HCT116 (cell line): ENCODE data around the gene PCSK9. TPM values are rescaled to one million over a fixed set of nuclear protein-coding genes. Genes with fewer than 3 reads are reported as not detected.

Source experiments
- ATAC-seq: fragments of 200-7000 bp; cut with Tn5 transposase; 2 replicates; pipeline ENCODE4 v1.9.1; 2020; ENCODE audit warnings: mild to moderate bottlenecking, moderate library complexity
- BruUV-seq: library from RNA; stranded (reverse); fragments of 400-500 nt; replicated peaks from 2 replicates; lab custom pipeline; 2021; lab: Mats Ljungman, UMichigan
- CTCF ChIA-PET: fragments of 300-600 bp; sonication (Branson Sonifier 250); formaldehyde crosslinking; loops from one replicate; lab custom pipeline; 2021; ENCODE audit warnings: antibody characterized with exemption; lab: Charles Lee
- POLR2A ChIA-PET: fragments of 300-600, 350-600 bp; sonication (Branson Sonifier 250); formaldehyde crosslinking; loops from one replicate; lab custom pipeline; 2021; ENCODE audit warnings: antibody characterized with exemption; lab: Charles Lee
- RAD21 ChIA-PET, 2 experiments: fragments of 300-600 bp; sonication (Branson Sonifier 250); formaldehyde crosslinking; loops; one replicate each; lab custom pipeline; 2023; ENCODE audit warnings: low total read pairs in 2 of 2; ENCODE audit not compliant: uncharacterized antibody in 2 of 2, unreplicated experiment in 2 of 2, low non-redundant PET in 1 of 2; lab: Charles Lee
- DNase-seq: peaks from one replicate; pipeline ENCODE4 v3.0.0-alpha.2; 2010; ENCODE audit warnings: low read depth, low spot score
- H2AFZ ChIP-seq: fragments of 200-600 bp; shearing (Covaris generic), sonication (generic); 2 replicates; pipeline ENCODE4 v1.6.1; 2017; ENCODE audit warnings: low read depth, mixed run types, mixed read lengths, antibody characterized with exemption, low read length; ENCODE audit not compliant: poor library complexity, severe bottlenecking
- H3K27ac ChIP-seq: 2 replicates; pipeline ENCODE4 v1.5.1; 2012; ENCODE audit warnings: low read depth, low read length
- H3K27me3 ChIP-seq: fragments of 200-600 bp; sonication (generic); 2 replicates; pipeline ENCODE4 v1.6.1; 2016; ENCODE audit warnings: mixed run types, low read length, mixed read lengths; ENCODE audit not compliant: insufficient read depth
- H3K36me3 ChIP-seq, 2 experiments: fragments of 200-500 bp in 1 of 2; fragments of 200-600 bp in 1 of 2; sonication (Bioruptor generic) in 1 of 2; sonication (generic) in 1 of 2; 2 replicates each; pipeline versions ENCODE4 v1.5.1 to v1.6.1; 2014 to 2016; ENCODE audit warnings: low read length in 2 of 2, inconsistent platforms in 1 of 2, mixed read lengths in 1 of 2, mixed run types in 1 of 2; ENCODE audit not compliant: insufficient read depth in 2 of 2, control insufficient read depth in 1 of 2
- H3K4me1 ChIP-seq, 2 experiments: fragments of 200-600 bp in 1 of 2; sonication (generic) in 1 of 2; 2 replicates each; pipeline versions ENCODE4 v1.5.1 to v1.6.1; 2012 to 2017; ENCODE audit warnings: low read length in 2 of 2, inconsistent platforms in 1 of 2, mild to moderate bottlenecking in 1 of 2, mixed read lengths in 1 of 2, mixed run types in 1 of 2, moderate library complexity in 1 of 2; ENCODE audit not compliant: insufficient read depth in 2 of 2, control insufficient read depth in 1 of 2
- H3K4me2 ChIP-seq: fragments of 200-600 bp; sonication (generic); 2 replicates; pipeline ENCODE4 v1.6.1; 2017; ENCODE audit warnings: mixed run types, low read length, mixed read lengths
- H3K4me3 ChIP-seq, 2 experiments: fragments of 200-600 bp in 1 of 2; sonication (generic) in 1 of 2; replicated peaks in 1 of 2; 2 replicates each; pipeline ENCODE4 v1.5.1; 2011 to 2016; ENCODE audit warnings: low read length in 2 of 2, control low read depth in 1 of 2, low read depth in 1 of 2, mild to moderate bottlenecking in 1 of 2, mixed read lengths in 1 of 2, mixed run types in 1 of 2
- H3K79me2 ChIP-seq: fragments of 200-600 bp; sonication (generic); 2 replicates; pipeline ENCODE4 v1.6.1; 2017; ENCODE audit warnings: mild to moderate bottlenecking, mixed run types, low read length, moderate library complexity, mixed read lengths; ENCODE audit not compliant: insufficient read depth
- H3K9ac ChIP-seq: fragments of 200-600 bp; sonication (generic); 2 replicates; pipeline ENCODE4 v1.6.1; 2016; ENCODE audit warnings: low read length, mixed read lengths
- H3K9me2 ChIP-seq: fragments of 200-600 bp; sonication (generic), shearing (Covaris generic); 2 replicates; pipeline ENCODE4 v1.6.1; 2017; ENCODE audit warnings: mixed run types, mild to moderate bottlenecking, moderate library complexity; ENCODE audit not compliant: insufficient read depth
- H3K9me3 ChIP-seq, 2 experiments: fragments of 200-500 bp in 1 of 2; fragments of 200-600 bp in 1 of 2; sonication (Bioruptor generic) in 1 of 2; sonication (generic) in 1 of 2; 2 replicates each; pipeline ENCODE4 v1.6.1; 2014 to 2017; ENCODE audit warnings: low read length in 2 of 2, mixed read lengths in 2 of 2, inconsistent platforms in 1 of 2, low read depth in 1 of 2, mild to moderate bottlenecking in 1 of 2, mixed run types in 1 of 2, moderate library complexity in 1 of 2; ENCODE audit not compliant: control insufficient read depth in 1 of 2, insufficient read depth in 1 of 2
- H4K20me1 ChIP-seq: fragments of 200-600 bp; sonication (generic), shearing (Covaris generic); 2 replicates; pipeline ENCODE4 v1.6.1; 2017; ENCODE audit warnings: mixed run types, mild to moderate bottlenecking, moderate library complexity; ENCODE audit not compliant: insufficient read depth
- EGR1 ChIP-seq: IDR thresholded peaks from 2 replicates; pipeline ENCODE4 v1.6.1; 2012; ENCODE audit warnings: low read depth
- SIN3A ChIP-seq: IDR thresholded peaks from 2 replicates; pipeline ENCODE4 v1.6.1; 2012; ENCODE audit warnings: low read depth
- ZNF274 ChIP-seq: fragments of 200-500 bp; sonication (Bioruptor generic); IDR thresholded peaks from 2 replicates; pipeline ENCODE4 v1.6.1; 2014; ENCODE audit warnings: mild to moderate bottlenecking, low read depth, low read length, inconsistent platforms
- intact Hi-C: fragments of 100-400 bp; cut with micrococcal nuclease; formaldehyde crosslinking; loops from 2 replicates; pipeline ENCODE4 v1.10.0; 2022
- total RNA-seq: library from RNA; stranded (reverse); gene quantifications from one replicate; pipeline ENCODE4 v1.2.1, GENCODE V29; 2021; ENCODE audit not compliant: unreplicated experiment
- TF ChIP-seq, protein P1 (sequence below): IDR thresholded peaks from 2 replicates; pipeline ENCODE4 v1.6.1; 2011; ENCODE audit warnings: mild to moderate bottlenecking, low read length, moderate library complexity; ENCODE audit not compliant: insufficient replicate concordance; ENCODE audit errors: extremely low read depth
- TF ChIP-seq, protein P2 (sequence below): IDR thresholded peaks from 2 replicates; pipeline ENCODE4 v1.6.1; 2012; ENCODE audit warnings: low read depth

Gene PCSK9
- total RNA-seq, 1 experiment from 2014 or later: 39.6 TPM

DNA sequence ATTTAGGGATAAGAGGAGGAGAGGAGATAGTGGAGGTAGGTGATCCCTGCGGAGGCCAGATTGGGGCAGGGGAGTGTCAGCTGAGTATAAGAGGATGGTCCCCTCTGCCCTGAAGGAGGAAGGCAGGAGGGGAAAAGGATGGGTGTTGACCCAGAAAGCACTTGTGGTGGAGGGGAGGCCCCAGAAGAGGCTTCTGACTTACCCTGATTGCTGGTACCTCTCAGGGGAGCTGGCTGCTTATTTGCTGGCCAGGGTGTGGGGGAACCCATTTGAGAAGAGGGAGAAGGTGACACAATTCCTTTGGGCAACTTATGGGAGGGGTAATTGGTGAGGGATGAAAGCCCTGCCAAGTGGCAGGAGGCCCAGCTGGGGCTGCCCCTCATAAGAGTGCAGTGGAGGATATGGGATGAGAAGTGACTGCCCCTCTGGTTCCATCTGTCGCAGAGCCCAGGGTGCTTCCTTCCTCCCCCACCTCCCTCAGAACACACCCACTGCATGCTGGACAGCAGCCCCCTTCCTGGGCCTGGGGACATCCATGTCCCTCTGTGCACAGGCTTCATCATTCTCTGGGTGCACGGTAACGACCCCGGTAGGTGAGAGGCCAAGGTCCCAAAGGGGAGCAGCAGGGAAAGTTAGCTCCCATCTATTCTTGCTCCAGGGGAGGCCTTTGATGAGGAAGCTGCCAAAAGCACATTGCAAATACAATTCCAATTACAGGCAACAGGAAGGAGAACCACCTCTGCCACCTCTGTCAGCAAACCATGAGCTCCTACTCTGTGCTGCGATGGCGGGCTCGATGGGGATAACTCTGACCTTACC is 1.4 kb upstream of the PCSK9 start:
- ChIA-PET POLR2A (no interaction called here), CTCF (interaction anchor here (0.5 kb wide), 1 partner anchor 417 kb away, joined by 4 read pairs; no protein-coding TSS in a partner anchor), RAD21 (no interaction called here)
- no TSS peak for BruUV-seq
- Histone ChIP-seq H3K79me2 (peaks cover 6% of the 10 kb centered on the region; the same call in 1 of the 2 replicates), H4K20me1 (no peaks in the 10 kb centered on the region), H3K36me3 (no peaks in the 10 kb centered on the region), H2AFZ (no peak overlapping the region), H3K4me3 (no peak overlapping the region), H3K9ac (no peak overlapping the region), H3K27ac (no peak overlapping the region), H3K9me2 (no peaks in the 10 kb centered on the region), H3K9me3 (no peaks in the 10 kb centered on the region), H3K27me3 (no peaks in the 10 kb centered on the region), H3K4me1 (peaks cover 14 to 46% of the 10 kb centered on the region in 2 experiments; a peak in 3 of 4 replicates), H3K4me2 (0 out of 2 replicates have a peak overlapping the region, but pooled peaks have one; percentile 97)
- no peak for TF ChIP-seq EGR1
- TF ChIP-seq ZNF274: no peak
- TF ChIP-seq, protein P1, sequence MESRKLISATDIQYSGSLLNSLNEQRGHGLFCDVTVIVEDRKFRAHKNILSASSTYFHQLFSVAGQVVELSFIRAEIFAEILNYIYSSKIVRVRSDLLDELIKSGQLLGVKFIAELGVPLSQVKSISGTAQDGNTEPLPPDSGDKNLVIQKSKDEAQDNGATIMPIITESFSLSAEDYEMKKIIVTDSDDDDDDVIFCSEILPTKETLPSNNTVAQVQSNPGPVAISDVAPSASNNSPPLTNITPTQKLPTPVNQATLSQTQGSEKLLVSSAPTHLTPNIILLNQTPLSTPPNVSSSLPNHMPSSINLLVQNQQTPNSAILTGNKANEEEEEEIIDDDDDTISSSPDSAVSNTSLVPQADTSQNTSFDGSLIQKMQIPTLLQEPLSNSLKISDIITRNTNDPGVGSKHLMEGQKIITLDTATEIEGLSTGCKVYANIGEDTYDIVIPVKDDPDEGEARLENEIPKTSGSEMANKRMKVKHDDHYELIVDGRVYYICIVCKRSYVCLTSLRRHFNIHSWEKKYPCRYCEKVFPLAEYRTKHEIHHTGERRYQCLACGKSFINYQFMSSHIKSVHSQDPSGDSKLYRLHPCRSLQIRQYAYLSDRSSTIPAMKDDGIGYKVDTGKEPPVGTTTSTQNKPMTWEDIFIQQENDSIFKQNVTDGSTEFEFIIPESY: no peak
- no peak for TF ChIP-seq SIN3A
- ATAC-seq (no peak), DNase-seq (no peak)
- intact Hi-C loops: no loop called here

DNA sequence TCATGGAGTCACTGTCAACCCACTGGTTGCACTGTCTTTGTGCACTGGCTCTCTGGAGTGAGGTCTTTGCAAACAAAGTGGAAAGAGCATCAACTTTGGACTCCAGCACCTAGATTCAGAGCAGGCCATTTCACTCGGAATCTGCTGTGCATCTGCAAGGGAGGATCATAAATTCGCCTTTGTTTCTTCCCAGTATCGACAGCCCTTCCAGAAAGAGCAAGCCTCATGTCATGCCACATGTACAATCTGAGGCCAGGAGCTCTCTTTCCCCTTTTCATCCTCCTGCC is 853 bp upstream of the PCSK9 start:
- no peaks in the 10 kb centered on the region for H3K9me2 ChIP-seq
- peak overlapping the region in 1 of 2 experiments; percentile 80; a peak in 1 of 4 replicates for H3K4me3 ChIP-seq
- H3K27me3 ChIP-seq: no peaks in the 10 kb centered on the region
- H3K9ac ChIP-seq: 0 out of 2 replicates have a peak overlapping the region, but pooled peaks have one; percentile 72
- intact Hi-C loops: no loop called here
- BruUV-seq: no TSS peak
- DNase-seq: no peak
- no peaks in the 10 kb centered on the region for H3K36me3 ChIP-seq
- no peaks in the 10 kb centered on the region for H3K9me3 ChIP-seq
- TF ChIP-seq, protein P2, sequence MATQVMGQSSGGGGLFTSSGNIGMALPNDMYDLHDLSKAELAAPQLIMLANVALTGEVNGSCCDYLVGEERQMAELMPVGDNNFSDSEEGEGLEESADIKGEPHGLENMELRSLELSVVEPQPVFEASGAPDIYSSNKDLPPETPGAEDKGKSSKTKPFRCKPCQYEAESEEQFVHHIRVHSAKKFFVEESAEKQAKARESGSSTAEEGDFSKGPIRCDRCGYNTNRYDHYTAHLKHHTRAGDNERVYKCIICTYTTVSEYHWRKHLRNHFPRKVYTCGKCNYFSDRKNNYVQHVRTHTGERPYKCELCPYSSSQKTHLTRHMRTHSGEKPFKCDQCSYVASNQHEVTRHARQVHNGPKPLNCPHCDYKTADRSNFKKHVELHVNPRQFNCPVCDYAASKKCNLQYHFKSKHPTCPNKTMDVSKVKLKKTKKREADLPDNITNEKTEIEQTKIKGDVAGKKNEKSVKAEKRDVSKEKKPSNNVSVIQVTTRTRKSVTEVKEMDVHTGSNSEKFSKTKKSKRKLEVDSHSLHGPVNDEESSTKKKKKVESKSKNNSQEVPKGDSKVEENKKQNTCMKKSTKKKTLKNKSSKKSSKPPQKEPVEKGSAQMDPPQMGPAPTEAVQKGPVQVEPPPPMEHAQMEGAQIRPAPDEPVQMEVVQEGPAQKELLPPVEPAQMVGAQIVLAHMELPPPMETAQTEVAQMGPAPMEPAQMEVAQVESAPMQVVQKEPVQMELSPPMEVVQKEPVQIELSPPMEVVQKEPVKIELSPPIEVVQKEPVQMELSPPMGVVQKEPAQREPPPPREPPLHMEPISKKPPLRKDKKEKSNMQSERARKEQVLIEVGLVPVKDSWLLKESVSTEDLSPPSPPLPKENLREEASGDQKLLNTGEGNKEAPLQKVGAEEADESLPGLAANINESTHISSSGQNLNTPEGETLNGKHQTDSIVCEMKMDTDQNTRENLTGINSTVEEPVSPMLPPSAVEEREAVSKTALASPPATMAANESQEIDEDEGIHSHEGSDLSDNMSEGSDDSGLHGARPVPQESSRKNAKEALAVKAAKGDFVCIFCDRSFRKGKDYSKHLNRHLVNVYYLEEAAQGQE: no peak
- peak overlapping the region; percentile 97 for H3K4me2 ChIP-seq
- peaks cover 6% of the 10 kb centered on the region; the same call in 1 of the 2 replicates for H3K79me2 ChIP-seq
- H3K27ac ChIP-seq: no peak overlapping the region
- ChIA-PET POLR2A (no interaction called here), CTCF (interaction anchor here (0.5 to 2.4 kb wide), 2 partner anchors 16 to 417 kb away, joined by 4 to 9 read pairs; no protein-coding TSS in a partner anchor), RAD21 (no interaction called here)
- H2AFZ ChIP-seq: peak overlapping the region; percentile 60
- ATAC-seq: no peak
- no peaks in the 10 kb centered on the region for H4K20me1 ChIP-seq
- H3K4me1 ChIP-seq: peaks cover 14 to 46% of the 10 kb centered on the region in 2 experiments; a peak in 3 of 4 replicates
